Esophagus squamous epithelium (tissue), 4 donors: ENCODE results near the gene VTCN1.

Experiments used
- CTCF ChIP-seq, 6 experiments: fragments of 450-650 bp in 4 of 6; fragments of 200-600 bp in 2 of 6; sonication (generic) in 2 of 6; IDR thresholded peaks; one replicate each; pipeline ENCODE4 v1.5.1; 2016 to 2019; ENCODE audit warnings: antibody characterized with exemption in 6 of 6, mild to moderate bottlenecking in 4 of 6, moderate library complexity in 4 of 6
- POLR2A ChIP-seq, 4 donors: fragments of 450-650 bp; IDR thresholded peaks; one replicate each; pipeline ENCODE4 v1.6.1; 2017; ENCODE audit warnings: antibody characterized with exemption in 4 of 4, mild to moderate bottlenecking in 4 of 4, moderate library complexity in 3 of 4

- no peak for TF ChIP-seq CTCF (IDR thresholded peaks at IDR 0.05)
- TF ChIP-seq POLR2A (IDR thresholded peaks at IDR 0.05): no peak
Measured at GRCh38 chr1:117146575-117147340, 64.0 kb downstream of the VTCN1 start.
